ENCODE measurements around the gene STRN3.
"Not testable (repeated sequence)": the region's sequence is repeated elsewhere in the genome, so short reads cannot be mapped to it uniquely, and the experiment has no call there.

STRN3 gene

DNA sequence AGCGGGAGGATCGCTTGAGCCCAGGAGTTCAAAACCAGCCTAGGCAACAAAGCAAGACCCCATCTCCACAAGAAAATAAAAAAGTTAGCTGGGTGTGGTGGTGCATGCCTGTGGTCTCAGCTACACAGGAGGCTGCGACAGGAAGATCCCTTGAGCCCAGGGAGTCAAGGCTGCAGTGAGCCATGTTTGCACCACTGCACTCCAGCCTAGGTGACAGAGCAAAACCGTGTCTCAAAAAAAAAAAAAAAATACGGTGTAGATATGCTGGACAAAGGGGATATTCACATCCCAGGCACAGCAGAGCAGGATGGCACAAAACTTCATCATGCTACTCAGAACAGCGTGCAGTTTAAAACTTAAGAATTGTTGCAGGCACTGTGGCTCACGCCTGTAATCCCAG is 24.8 kb upstream of the STRN3 start:
- Histone ChIP-seq H3K36me3 (replicated peaks) (no peaks in the 10 kb centered on the region), H3K27ac (no peak overlapping the region), H3K4me3 (ENCODE audit: low read depth, low read length) (no peak overlapping the region), H3K27me3 (replicated peaks) (no peaks in the 10 kb centered on the region)
- in situ Hi-C loops (cut with HindIII; ENCODE audit: low pct_ligation_motif_present, low sequenced_read_pairs), result no loop called here
- TF ChIP-seq, protein P1, sequence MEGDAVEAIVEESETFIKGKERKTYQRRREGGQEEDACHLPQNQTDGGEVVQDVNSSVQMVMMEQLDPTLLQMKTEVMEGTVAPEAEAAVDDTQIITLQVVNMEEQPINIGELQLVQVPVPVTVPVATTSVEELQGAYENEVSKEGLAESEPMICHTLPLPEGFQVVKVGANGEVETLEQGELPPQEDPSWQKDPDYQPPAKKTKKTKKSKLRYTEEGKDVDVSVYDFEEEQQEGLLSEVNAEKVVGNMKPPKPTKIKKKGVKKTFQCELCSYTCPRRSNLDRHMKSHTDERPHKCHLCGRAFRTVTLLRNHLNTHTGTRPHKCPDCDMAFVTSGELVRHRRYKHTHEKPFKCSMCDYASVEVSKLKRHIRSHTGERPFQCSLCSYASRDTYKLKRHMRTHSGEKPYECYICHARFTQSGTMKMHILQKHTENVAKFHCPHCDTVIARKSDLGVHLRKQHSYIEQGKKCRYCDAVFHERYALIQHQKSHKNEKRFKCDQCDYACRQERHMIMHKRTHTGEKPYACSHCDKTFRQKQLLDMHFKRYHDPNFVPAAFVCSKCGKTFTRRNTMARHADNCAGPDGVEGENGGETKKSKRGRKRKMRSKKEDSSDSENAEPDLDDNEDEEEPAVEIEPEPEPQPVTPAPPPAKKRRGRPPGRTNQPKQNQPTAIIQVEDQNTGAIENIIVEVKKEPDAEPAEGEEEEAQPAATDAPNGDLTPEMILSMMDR (IDR thresholded peaks at IDR 0.05; ENCODE audit: low read depth, low read length, missing control alignments), result no peak
- no peak for DNase-seq

- no peak for DNase-seq
- TF ChIP-seq, protein P1 (IDR thresholded peaks at IDR 0.05; ENCODE audit: low read depth, low read length, missing control alignments), result no peak
- Histone ChIP-seq H3K4me3 (ENCODE audit: low read depth, low read length) (no peak overlapping the region), H3K27ac (no peak overlapping the region), H3K36me3 (replicated peaks) (no peaks in the 10 kb centered on the region), H3K27me3 (replicated peaks) (no peaks in the 10 kb centered on the region)
- in situ Hi-C loops (cut with HindIII; ENCODE audit: low pct_ligation_motif_present, low sequenced_read_pairs), result no loop called here
Measured at GRCh38 chr14:31047503-31047902, 21.3 kb upstream of the STRN3 start.

DNA sequence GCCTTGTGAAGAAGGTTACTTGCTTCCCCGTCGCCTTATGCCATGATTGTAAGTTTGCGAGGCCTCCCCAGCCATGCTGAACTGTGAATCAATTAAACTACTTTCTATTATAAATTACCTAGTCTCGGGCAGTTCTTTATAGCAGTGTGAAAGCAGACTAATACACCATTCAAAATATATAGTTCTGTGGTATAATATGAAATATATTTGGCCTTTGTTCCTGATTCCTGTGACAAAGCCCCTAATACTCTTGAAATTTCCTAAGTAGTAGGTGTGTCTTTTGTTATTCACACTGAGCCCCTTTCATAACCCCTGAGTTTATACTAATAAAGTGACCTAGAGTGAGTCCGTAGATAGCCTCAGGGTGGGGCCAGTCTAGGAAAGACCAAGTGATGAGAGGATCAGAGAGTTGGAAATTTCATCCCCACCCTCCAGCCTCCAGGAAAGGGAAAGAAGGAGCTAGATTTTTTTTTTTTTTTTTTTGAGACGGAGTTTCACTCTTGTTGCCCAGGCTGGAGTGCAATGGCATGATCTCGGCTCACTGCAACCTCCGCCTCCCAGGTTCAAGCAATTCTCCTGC is 19.4 kb upstream of the STRN3 start:
- Histone ChIP-seq H3K27ac (no peak overlapping the region), H3K36me3 (replicated peaks) (no peaks in the 10 kb centered on the region), H3K4me3 (ENCODE audit: low read depth, low read length) (no peak overlapping the region), H3K27me3 (replicated peaks) (no peaks in the 10 kb centered on the region)
- in situ Hi-C loops (cut with HindIII; ENCODE audit: low pct_ligation_motif_present, low sequenced_read_pairs), result no loop called here
- TF ChIP-seq, protein P1 (IDR thresholded peaks at IDR 0.05; ENCODE audit: low read depth, low read length, missing control alignments), result no peak
- no peak for DNase-seq

GRCh38 chr14:31043379-31043778 is 17.2 kb upstream of the STRN3 start:
- H3K27ac ChIP-seq, result no peak overlapping the region
- no peak overlapping the region for H3K4me3 ChIP-seq (ENCODE audit: low read depth, low read length)
- DNase-seq, result no peak
- H3K27me3 ChIP-seq (replicated peaks), result no peaks in the 10 kb centered on the region
- in situ Hi-C loops (cut with HindIII; ENCODE audit: low pct_ligation_motif_present, low sequenced_read_pairs), result no loop called here
- no peaks in the 10 kb centered on the region for H3K36me3 ChIP-seq (replicated peaks)
- TF ChIP-seq, protein P1 (IDR thresholded peaks at IDR 0.05; ENCODE audit: low read depth, low read length, missing control alignments), result no peak

- in situ Hi-C loops (cut with HindIII; ENCODE audit: low pct_ligation_motif_present, low sequenced_read_pairs); H3K27me3 ChIP-seq (replicated peaks); H3K4me3 ChIP-seq (ENCODE audit: low read depth, low read length); H3K27ac ChIP-seq; DNase-seq; H3K36me3 ChIP-seq (replicated peaks): not testable (repeated sequence)
Measured at GRCh38 chr14:31042893-31043292, 16.7 kb upstream of the STRN3 start.

- TF ChIP-seq, protein P1 (IDR thresholded peaks at IDR 0.05; ENCODE audit: low read depth, low read length, missing control alignments), result no peak
- in situ Hi-C loops (cut with HindIII; ENCODE audit: low pct_ligation_motif_present, low sequenced_read_pairs), result no loop called here
- DNase-seq, result no peak
- Histone ChIP-seq H3K27ac (no peak overlapping the region), H3K36me3 (replicated peaks) (no peaks in the 10 kb centered on the region), H3K4me3 (ENCODE audit: low read depth, low read length) (no peak overlapping the region), H3K27me3 (replicated peaks) (no peaks in the 10 kb centered on the region)
Measured at GRCh38 chr14:31042300-31042699, 16.1 kb upstream of the STRN3 start.
